ENCODE results near the gene CPEB2.

Gene CPEB2

DNA sequence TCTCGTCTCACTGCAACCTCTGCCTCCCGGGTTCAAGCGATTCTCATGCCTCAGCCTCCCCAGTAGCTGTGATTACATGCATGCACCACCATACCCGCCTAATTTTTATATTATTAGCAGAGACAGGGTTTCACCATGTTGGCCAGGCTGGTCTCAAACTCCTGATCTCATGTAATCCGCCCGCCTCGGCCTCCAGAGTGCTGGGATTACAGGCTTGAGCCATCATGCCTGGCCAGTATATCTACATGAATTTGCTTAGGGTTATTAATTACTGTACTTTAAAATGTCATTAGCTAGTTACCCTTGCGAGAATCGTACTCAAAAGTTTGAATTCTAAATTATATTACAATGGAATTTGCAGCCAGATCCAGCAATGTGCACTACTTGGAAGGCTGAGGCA lies 8.9 kb downstream of the CPEB2 start:
- no peak for DNase-seq

DNA sequence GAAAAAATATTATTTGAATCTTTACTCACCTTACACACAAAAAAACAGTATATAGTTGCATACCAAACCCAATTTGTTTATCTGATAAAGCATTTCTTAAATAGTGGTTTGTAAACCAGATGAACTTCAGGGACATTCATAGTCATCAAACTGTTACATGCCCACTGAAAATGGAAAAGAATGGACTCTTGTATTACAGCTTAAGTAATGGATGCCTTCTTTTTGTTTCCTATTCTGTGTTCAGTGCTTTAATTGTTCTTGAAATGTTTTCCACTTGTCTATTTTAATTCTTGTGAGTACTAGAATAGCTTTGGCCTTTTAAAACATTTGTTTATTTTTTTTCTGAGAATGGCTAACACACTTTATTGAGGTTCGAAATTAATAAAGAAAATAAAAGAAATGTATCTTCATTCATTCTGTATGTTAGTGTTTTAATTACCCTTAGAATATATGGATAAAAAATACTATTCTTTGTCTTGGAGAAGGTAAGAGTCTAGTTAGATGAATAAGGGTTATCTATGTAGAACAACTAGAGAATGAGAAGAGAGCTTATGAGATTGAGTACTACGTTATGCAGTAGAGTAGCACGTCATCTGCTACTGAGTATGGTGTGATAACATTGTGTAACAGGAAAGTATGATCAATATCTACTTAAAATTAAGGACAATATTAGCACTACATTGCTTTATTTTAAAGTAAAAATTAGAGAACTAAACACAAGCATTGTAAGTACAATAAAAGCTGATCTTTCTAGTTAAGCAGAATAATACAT lies 9.9 kb downstream of the CPEB2 start:
- no peak for DNase-seq

DNA sequence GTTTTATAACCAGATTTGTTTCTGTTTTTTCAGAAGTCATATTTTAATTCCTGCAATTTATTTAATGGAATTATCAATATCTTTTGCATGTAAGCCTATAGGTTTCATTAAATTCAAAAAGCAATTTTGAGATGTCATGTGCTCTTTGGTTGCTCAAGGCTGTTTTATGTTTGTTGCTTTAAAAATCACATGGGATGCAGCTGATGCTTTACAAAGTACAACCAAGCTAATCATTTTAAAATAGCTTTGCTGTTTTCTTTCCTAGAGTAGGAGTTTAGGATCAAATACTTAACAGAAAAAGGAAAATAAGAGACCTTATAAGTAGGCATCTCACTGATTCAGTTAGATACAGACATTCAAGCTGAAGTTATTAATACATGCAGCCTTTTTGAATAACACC lies 11.3 kb downstream of the CPEB2 start:
- no peak for DNase-seq

DNA sequence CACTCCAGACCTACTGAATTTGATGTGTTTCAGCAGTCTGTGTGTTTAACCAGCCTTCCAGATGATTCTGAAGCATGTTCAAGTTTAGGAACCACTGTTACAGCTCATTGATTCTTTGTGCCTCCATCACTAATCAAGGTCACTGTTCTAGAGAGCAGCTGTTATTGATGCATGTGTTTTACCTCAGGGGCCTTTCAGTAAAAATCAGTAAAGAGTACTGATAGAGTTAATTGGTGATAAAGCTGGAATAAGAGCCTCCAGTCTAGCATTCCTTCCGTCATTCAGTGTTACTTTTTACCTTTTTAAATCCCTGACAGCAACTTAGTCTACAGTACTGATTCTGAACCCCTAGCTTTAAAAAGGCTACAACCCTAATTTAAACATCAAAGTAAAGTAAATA lies 12.9 kb downstream of the CPEB2 start:
- DNase-seq = no peak

DNA sequence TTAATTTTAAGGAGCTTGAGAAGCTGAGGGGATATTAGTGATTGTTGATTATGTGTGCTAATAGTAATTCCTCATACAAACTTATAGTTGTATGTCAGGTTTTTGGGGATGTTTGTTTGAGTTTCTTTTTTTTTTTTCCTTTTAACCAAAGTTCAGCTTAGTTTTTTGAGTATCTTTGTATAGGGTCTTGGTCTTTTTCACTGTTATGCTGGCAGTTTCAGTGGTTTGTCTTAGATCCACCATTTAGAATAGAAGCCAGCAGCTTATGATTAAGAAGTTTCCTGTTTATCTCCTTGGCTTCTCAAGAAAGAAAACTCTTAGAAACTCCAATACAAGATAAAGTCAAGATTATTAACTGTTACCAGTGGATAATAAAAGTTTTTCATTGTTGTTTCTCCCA lies 16.1 kb downstream of the CPEB2 start:
- DNase-seq = no peak

DNA sequence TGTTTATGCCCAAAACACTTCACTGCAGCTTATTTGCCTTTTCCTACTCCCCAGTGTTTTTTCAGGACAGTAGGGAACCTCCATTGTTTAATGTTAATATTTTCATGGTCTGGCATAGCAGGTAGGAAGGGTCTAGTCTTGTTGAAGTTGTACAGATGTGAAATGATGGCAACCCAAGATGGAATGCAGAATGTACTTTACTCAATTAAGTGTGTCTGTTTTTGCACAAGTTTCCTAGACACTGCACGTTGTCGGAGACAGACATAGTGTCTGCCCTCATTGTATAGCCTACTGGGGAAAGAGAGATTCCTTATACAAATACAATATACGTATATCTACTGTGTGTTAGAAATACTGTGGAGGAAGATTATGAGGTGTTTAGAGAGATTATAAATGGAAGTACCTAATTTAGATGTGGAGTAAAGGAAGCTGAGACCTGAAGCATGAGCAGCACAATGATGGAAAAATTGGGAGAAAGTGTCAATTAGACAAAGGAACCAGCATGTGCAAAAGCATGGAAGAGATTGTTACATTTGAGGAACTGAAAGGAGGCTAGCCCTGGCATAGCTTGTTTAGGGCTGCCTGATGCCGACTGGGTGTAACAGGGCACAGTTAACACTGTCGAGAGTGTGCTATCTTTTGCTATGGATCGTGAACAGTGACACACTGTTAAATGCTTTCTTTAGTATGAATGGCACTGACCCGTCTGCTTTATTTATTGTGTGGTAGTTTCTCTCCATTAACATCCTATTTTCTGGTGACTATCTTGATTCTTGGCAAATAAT lies 18.4 kb downstream of the CPEB2 start:
- no peak for DNase-seq

DNA sequence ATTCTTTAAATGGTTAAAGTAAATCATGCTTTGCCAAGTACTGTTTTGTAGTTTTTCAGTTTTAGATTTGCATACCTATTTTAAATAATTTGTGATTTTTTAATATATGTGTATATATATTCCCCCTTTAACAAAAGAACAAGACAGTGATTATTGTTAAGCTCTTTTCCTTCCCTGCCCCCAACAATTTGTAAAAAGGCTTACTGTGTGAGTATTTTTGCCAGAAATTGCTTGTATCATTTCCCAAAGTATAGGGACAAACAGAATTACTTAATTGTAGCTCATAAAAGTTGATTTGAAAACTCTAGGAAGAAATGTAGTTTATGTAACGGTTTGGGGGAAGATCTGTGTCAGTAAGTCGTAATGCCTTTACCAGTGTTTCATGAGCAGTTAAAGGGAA lies 19.0 kb downstream of the CPEB2 start:
- DNase-seq = no peak

DNA sequence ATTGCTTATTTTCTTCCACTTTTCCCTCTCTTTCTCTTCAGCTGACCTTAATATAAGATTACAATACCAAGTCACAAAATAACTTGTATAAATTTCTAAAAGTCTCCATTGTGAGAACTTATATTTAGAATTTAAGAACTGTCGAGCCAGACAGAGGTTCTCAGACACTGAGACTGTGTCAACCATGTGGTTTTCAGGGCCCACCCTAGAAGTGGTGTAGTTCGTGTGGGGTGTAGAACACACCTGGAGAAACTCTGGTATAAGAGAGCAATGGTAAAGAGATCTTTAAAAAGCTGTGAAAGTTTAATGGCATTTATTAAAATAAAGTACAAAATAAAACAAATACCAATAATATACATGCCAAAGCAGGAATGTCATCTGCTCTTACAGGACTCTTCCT lies 19.7 kb downstream of the CPEB2 start:
- no peak for DNase-seq

DNA sequence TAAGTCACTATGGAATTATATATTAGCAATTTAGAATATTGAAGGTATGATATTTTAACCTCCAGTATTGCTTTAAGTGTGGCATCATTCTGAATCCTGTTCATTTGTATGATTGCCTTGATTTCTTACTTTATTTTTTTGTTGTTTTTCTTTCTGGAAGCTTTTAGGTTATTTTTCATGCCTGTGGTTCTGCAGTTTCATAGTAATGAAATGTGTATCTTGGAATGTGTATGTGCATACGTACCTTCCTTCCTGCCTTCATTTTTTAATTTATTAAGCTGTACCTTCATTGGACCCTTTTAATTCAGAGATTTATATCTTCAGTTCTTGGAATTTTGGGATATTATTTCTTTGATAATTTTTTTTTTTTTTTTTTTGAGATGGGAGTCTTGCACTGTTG lies 22.1 kb downstream of the CPEB2 start:
- no peak for DNase-seq

DNA sequence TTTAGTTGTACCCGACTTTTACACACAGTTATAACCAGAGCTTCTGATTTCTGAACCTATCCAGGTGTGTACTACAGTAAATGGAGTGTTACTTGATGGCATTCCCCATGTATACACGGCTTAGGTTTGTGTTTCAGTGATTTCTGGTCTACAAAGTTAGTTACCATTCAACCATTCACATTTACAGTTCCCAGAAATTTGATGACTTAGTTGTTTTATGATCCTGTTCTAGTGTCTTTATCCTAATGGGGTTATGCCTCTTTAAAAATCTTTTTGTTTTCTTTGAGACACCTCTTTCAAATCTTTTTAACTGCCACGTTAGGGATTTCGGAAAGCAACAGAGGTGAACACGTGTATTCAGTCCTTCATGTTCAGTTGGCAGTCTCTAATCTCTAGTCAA lies 23.4 kb downstream of the CPEB2 start:
- no peak for DNase-seq

DNA sequence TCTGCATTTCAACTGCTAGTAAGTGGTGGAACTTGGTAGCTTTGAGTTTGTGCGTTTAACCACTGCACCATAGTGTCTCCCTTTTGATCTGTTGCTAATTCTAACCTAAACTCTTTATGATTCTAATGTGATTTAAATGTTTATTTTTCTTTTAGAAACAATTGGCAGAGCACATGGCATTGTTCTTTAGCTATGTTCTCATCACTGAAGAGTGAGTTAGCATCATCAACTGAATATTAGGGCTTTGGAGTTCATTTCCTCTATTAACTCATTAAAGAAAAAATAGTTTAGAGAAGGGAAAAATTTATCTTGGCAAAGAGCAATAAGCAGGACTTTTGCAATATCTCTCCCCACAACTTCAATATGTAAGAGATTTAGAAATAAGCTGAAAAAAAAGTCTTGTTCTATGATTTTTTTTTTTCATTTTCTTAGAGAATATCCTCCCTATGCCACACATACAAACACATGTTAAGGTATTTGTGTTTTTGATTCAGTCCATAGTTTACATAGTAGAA lies 25.7 kb downstream of the CPEB2 start:
- DNase-seq = no peak

DNA sequence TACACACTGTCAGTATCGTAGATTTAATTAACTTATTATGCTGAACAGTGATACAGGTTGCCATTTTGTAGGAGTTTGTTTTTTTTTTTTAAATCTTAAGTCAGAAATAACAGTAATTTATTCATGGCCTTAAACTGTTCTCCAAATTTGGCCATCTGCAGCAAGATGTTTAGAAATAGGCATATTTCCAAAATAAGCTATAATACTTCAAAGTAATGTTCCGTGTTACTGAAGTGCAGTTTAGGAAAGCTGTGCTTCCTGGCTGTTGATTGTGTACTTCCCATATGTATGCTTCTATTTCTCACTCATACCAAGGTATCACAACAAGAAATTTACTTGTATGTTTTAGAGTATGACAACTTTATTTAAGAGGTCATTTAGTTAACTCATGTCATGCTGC lies 28.9 kb downstream of the CPEB2 start:
- no peak for DNase-seq

DNA sequence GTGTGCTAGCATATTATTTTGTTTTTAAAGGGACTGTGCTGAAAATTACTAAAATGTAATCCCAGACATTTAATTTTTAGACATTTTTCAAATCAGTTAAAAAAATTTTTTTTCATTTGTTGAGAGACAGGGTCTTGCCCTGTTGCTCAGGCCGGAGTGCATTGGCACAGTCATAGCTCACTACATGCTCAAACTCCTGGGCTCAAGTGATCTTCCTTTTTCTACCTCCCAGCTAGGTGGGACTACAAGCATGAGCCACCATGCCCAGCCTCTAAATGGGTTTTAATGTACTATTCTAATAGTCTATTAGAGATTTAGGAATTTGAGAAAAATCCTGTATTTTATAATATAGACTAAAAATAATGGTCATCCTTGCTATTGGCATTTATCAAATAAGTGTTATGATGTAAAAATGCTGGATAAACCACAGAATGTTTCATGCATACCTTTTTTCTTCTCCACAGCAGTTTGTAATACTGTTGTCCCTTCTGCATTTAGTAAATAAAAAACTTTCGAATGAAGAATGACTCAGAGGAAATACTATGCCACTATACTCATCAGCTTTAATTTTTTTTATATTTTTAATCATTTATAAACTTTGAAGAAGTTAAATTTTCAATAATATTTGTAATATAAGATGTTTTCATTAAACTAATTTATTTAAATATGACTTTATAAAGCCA lies 29.9 kb downstream of the CPEB2 start:
- no peak for DNase-seq

DNA sequence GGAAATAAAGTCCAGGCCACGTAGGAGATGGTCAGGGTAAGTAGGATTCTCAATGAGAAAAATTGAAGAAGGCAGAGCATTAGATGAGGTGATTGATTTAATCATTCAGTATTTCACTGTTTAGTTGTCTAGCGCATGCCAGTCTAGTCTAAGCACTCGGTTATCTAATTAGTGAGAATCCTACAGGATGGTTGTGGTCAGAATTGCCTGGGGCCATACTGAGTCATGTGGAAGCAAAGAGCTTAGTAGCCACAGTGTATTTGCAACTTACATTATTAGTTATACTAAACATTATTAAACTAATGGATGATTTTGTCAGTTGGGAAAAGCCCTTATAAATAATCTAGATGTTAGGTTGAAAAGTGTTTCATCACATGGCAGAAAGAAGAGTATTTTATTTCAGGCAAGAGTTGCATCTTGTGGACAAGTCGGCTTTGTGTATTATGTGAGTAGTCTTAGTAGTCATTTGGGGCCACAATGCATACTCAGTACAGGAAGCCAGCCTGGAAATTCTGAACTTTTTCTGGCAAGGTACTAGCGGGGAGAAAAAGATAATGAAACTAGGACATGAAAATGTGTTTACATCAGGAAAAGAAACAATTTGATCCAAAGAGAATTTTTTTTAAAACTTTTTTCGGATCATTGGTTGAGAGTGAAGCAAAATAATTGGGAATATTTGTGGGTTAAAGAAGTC lies 31.9 kb downstream of the CPEB2 start:
- DNase-seq = no peak

DNA sequence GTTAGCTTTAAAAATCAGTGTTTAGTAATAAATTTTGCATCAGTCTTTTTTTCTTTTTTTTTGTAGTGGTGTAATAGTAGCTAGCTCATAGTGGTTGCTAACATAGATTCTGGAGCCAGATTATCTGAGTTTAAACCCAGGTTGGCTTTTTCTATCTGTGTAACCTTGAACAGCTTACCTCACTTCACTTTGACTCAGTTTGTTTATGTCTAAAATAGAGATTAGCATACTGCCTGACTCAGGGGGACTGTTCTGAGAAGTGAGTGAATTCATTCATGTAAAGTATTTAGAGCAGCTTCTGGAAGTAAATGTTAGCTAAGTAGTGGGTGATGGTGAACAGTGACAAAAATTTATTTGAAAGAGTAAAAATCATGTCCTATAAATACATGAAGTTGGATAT lies 32.9 kb downstream of the CPEB2 start:
- DNase-seq = no peak

DNA sequence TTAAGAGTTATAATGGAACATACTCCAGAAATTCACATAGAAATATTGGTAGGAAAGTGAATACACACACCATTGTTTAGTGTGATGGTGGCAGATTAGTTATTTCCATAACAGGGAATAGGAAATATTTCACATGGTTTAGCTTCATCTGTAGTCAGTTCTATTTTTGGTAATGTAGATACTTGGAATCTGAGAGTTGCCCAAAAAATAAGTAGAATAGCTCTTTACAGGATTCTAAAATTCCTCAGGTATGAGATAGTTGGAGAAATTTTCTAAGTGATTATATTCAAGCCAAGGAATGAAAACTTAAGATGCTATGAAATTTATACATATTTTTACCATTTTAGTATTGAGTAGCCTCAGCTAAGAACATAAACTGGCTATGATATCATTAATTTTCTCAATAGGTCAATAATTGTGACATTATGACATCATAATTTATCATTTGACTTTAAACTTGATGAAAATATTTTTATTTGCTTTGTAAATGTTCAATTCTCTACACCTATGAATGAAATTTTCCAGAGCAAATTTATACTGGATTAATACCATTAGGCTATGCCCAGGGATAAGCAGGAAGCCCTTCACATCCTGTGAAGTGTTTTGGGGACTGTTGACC lies 35.8 kb downstream of the CPEB2 start:
- no peak for DNase-seq

DNA sequence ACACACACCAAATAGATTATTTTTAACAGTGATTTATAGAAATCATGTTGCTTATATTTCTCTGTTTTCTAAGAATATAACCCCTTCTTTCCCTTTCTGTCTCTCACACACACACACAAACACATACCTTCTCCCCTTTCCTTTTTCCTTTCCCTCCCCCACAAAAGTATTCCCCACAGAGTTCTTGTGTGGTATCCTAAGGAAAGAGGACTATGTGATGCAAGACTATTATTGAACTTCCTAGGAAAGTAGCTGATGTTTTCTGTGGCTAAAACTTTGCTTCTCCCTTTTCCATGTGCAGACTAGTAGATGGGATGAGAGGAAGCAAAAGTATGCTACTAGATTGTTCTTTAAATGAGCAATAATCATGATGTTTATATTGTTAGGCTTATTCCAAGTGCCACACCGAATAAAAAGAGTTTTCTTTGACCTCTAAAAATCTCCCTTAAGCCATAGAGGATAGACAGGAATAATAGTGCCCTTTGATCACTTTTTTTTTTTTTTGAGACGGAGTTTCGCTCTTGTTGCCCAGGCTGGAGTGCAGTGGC lies 38.7 kb downstream of the CPEB2 start:
- no peak for DNase-seq

DNA sequence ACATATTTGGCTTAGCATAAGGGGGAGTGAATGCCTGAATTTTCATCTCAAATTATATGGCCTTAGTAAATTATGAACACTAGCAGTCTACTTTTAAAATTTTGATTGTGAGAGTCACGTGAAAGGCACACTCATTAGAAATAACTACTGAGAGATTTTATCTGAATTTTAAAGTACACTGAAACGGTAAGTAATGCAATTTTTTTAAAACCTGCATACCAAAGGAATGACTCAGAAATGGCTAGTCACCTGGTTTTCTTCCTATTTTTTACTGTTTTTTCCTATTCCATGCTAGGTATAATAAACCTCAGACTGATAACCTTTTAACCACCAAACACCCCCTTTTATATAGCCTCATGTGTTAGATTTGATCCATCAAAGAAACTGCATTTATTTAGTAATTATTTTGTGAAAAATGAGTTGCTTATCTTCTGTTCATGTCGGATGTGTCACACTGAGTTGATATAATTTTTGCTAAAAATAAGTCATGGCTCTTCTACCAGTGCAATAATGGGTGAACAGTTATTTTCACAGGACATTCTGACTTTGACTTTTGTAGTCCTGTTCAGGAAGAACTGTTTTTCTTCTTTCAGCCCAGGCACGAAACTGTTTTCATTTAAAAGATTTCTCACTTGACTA lies 40.4 kb downstream of the CPEB2 start:
- peak; percentile 64 for DNase-seq

DNA sequence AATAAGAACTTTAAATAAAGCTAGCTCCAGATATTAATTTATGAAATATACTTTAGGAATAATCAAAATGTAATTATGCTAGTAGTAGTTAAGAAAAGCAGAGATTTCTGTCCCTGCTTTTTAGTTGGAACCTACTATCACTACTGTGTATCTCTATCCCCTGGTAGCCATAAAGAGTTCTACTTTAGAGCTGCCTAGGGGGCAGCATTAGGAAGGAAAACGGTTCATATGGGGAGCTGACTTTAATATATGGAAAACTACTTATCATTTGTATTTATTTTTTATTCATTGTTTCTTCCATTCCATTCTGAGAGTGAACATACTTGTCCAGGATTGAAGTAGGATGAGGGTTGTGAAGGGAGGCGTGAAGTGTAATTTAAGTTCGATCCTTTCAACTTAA lies 40.9 kb downstream of the CPEB2 start:
- no peak for DNase-seq

DNA sequence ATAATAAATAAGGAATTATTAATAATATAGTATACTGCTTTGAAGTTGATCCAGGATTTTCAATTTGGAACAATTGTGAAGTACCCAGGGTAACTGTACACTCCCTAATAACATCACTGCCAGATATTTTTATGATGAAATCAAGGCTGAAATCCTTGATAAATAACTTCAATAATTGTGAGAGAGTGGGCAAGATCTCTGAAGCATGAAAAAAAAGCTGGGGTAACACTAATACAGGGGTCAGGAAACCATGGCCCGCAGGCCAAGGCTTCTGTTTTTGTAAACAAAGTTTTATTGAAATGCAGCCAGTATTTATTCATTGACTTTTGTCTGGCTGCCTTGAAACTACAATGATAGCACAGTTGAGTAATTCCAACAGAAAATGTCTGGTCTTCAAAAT lies 41.6 kb downstream of the CPEB2 start:
- DNase-seq = no peak

DNA sequence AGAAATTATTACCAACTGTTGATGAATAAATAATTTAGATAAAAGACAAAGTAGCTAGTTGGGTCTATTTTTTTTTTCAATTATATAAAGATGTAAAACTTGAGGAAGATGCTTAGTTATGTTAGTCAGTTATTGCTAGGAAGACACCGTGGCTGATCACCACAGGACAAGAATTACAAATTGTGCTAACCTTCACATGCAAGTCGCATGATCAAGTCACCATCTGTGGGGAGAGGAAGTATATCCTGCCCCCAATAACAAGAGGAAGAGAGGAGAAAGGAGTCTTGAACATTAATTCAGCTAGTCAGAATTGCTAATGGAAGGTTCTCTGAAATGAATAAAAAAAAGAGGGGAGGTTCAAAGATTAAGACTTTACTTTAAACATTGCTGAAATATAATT lies 52.3 kb downstream of the CPEB2 start:
- no peak for DNase-seq

DNA sequence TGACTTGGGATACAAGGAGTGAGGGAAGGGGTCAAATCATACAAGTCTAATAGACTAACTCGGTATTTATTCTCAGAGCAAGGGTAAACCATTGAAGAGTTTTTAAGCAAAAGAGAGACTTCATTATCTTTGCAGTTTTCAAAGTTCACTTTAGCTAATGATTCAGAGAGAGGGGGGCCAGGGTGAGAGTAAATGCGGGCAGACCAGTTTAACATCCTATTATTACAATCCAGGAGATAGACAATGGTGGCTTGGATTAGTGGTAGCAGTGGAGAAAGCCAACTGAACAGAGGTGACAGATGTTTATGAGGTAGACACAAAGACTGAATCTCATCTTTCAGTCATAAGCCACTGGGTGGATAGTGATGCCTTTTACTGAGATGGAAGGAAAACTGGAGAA lies 57.9 kb downstream of the CPEB2 start:
- no peak for DNase-seq
